Uterus (tissue), 2 donors: ENCODE measurements around the gene BEND6.

Source experiments
- CTCF ChIP-seq, 4 experiments: fragments of 200-600 bp in 2 of 4; fragments of 450-650 bp in 2 of 4; sonication (generic) in 2 of 4; IDR thresholded peaks; one replicate each; pipeline ENCODE4 v1.5.1; 2016 to 2019; ENCODE audit warnings: antibody characterized with exemption in 4 of 4, mild to moderate bottlenecking in 2 of 4, moderate library complexity in 1 of 4
- POLR2A ChIP-seq, 2 donors: fragments of 450-650 bp; IDR thresholded peaks; one replicate each; pipeline ENCODE4 v1.6.1; 2016; ENCODE audit warnings: antibody characterized with exemption in 2 of 2, mild to moderate bottlenecking in 1 of 2, moderate library complexity in 1 of 2

- TF ChIP-seq CTCF (IDR thresholded peaks at IDR 0.05) (no peak), POLR2A (IDR thresholded peaks at IDR 0.05) (no peak)
Observed at GRCh38 chr6:56914798-56915658, 39.9 kb upstream of the BEND6 start.
